SJCRH30 (cell line): ENCODE measurements around the gene DCUN1D2. TPM values are rescaled to one million over a fixed set of nuclear protein-coding genes. Genes with fewer than 3 reads are reported as not detected.
"Not testable (repeated sequence)": the region's sequence is repeated elsewhere in the genome, so short reads cannot be mapped to it uniquely, and the experiment has no call there.

ENCODE experiments used
- DNase-seq, 2 experiments: peaks; one replicate each; pipeline ENCODE4 v3.0.0-alpha.2; 2015 to 2020
- H3K27ac ChIP-seq: fragments of 250-450 bp; sonication (Bioruptor Pico); 2 replicates; pipeline ENCODE4 v1.5.1; 2020; ENCODE audit warnings: mild to moderate bottlenecking, moderate library complexity
- H3K27me3 ChIP-seq: fragments of 250-450 bp; sonication (Bioruptor Pico); 2 replicates; pipeline ENCODE4 v1.5.1; 2020; ENCODE audit warnings: mild to moderate bottlenecking, moderate library complexity
- H3K36me3 ChIP-seq: fragments of 250-450 bp; sonication (Bioruptor Pico); 2 replicates; pipeline ENCODE4 v1.5.1; 2020; ENCODE audit warnings: mild to moderate bottlenecking, moderate library complexity
- H3K4me1 ChIP-seq: fragments of 250-450 bp; sonication (Bioruptor Pico); 2 replicates; pipeline ENCODE4 v1.5.1; 2020; ENCODE audit warnings: mild to moderate bottlenecking, moderate library complexity
- H3K4me3 ChIP-seq: fragments of 250-450 bp; sonication (Bioruptor Pico); 2 replicates; pipeline ENCODE4 v1.5.1; 2020; ENCODE audit warnings: mild to moderate bottlenecking, moderate library complexity
- H3K9me3 ChIP-seq: fragments of 250-450 bp; sonication (Bioruptor Pico); replicated peaks from 2 replicates; pipeline ENCODE4 v1.5.1; 2020; ENCODE audit warnings: mild to moderate bottlenecking, moderate library complexity
- total RNA-seq: library from RNA; depleted of rRNA; stranded (reverse); fragments of >200 nt; shearing (Covaris generic); gene quantifications from 2 replicates; pipeline ENCODE4 v1.2.3, GENCODE V29; 2014

DCUN1D2 gene
- total RNA-seq, 1 experiment from 2014 or later, result 25.9 TPM

DNA sequence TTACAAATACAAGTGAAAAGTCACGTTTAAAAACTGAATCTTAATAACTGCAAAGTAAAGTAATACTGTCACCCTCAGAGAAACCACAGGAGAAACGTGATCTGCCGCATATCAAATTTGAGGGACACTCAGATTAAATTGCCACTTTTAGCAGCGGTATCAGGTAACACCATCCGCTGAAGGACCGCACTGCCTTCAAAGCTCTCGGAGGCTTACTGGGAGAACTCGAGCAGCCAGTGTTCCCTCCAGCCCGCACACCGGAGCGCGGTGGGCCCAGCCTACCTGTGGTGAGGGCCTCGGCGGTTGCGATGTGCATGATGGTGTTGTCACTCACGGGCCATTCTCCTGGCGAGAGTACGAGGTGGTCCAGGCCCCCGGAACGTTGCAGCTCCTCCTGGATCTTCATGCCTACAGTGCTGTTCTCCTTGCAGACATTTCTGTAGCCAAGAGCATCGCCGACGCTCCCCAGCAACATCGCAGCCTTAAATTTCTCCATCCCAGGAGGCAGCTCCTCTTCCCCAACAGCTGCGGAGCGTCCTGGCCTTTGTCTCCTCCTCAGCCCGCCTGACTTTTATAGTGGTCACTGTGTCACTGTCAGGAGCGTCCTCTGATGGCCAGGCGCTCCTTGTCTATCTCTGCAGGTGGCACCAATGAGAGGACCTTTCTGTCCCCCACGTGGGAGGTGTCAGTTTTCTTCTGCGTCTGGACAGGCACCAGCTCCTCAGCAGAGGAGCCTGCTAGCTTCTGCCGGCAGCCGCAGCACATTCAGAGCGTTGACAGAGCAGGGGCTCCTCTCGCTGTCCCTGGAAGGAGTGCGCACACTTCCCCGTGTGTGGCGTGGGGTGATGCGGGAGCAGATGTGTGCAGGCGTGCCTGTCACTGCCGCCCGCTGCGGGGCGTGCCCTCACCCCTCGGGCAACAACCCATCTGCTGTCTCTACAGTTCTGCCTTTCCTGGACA lies 37.3 kb downstream of the DCUN1D2 start, which contains the start of gene ADPRHL1:
TSS of gene ADPRHL1 (minus strand) at position 547 of the 960 bp plus-strand sequence. CDS start at position 496, 51 bp downstream.
- no peaks in the 10 kb centered on the region for H3K9me3 ChIP-seq
- no peak within 1 kb of the TSS for H3K4me3 ChIP-seq
- no peak within 1 kb of the TSS for H3K27ac ChIP-seq
- no peaks in the 10 kb centered on the region for H3K27me3 ChIP-seq
- H3K36me3 ChIP-seq, result peaks cover 23% of the 10 kb centered on the region
- H3K4me1 ChIP-seq, result no peaks in the 10 kb centered on the region
- DNase-seq, result peak in 1 of 2 experiments; percentile 26

DNA sequence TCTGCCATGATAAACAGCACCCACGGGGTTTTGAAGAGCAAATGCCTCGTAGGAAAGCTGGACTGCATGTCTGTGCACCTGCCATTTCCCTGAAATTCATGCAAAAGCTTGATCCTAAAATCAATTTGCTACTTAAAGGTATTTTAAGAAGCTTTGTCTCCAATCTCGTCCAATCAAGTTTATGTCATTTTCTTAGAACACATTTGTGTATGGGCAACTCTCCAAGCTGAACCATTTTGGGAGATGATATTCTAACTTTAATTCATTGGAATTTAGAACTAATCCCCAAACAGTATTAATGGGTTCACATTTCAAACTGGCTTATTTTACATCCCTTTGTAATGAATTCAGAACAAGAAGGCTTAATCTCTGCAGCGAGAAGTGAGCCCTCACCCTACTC lies 38.0 kb downstream of the DCUN1D2 start:
- H3K4me1 ChIP-seq, result no peaks in the 10 kb centered on the region
- H3K27ac ChIP-seq, result no peak overlapping the region
- no peak for DNase-seq
- no peaks in the 10 kb centered on the region for H3K27me3 ChIP-seq
- H3K36me3 ChIP-seq, result peaks cover 18% of the 10 kb centered on the region
- H3K4me3 ChIP-seq, result no peak overlapping the region
- no peaks in the 10 kb centered on the region for H3K9me3 ChIP-seq

DNA sequence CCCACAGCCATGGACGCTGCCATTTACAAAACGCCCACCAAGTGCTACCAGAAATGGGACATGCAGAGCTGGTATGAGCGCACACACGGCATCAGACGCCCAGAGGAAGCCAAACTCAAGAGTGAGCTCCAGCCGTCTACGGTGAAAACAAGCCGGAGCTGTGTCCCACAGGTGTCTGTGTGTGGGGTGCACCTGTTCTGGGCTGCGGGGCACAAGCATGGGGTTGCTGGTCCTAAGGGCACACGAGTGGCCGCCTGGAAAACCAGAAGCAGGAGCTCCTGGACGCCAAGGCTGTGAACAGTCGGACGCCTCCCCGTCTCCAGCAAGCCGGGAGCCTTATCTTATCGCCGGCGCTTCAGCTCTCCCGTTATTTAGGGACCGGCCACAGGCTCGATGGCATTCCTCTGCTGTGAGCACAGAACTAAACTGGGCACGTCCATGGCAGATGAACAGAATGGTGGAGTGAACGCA lies 38.5 kb downstream of the DCUN1D2 start:
- no peak overlapping the region for H3K4me3 ChIP-seq
- H3K27me3 ChIP-seq, result no peaks in the 10 kb centered on the region
- H3K4me1 ChIP-seq, result no peaks in the 10 kb centered on the region
- no peak for DNase-seq
- no peaks in the 10 kb centered on the region for H3K9me3 ChIP-seq
- no peak overlapping the region for H3K27ac ChIP-seq
- H3K36me3 ChIP-seq, result peaks cover 15% of the 10 kb centered on the region

DNA sequence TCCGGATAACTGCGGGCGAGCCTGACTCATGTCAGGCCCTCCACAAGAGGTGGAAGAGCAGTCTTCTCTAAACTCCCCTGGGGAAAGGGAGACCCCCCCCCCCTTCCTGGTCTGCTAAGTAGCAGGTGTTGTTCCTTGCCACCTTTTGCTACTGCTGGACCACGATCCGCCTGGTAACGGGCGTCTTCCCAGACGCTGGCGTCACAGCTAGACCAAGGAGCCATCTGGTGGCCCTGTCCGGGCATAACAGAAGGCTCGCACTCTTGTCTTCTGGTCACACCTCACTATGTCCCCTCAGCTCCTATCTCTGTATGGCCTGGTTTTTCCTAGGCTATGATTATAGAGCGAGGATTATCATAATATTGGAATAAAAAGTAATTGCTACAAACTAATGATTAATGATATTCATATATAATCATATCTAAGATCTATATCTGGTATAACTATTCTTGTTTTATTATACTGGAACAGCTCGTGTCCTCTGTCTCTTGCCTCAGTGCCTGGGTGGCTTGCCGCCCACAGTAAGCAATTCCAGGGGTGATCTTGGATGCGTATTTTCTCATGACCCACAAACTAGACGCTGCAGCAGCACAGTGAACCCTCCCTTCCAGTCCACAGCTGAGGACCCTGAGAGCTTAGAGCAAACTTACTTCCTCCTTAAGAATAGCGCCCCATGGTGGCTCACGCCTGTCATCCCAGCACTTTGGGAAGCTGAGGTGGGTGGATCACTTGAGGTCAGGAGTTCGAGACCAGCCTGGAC lies 39.5 kb downstream of the DCUN1D2 start:
- not testable (repeated sequence) for H3K9me3 ChIP-seq, H3K4me3 ChIP-seq, H3K4me1 ChIP-seq, H3K27me3 ChIP-seq, H3K27ac ChIP-seq, H3K36me3 ChIP-seq
- peak; percentile 42 to 47 for DNase-seq

DNA sequence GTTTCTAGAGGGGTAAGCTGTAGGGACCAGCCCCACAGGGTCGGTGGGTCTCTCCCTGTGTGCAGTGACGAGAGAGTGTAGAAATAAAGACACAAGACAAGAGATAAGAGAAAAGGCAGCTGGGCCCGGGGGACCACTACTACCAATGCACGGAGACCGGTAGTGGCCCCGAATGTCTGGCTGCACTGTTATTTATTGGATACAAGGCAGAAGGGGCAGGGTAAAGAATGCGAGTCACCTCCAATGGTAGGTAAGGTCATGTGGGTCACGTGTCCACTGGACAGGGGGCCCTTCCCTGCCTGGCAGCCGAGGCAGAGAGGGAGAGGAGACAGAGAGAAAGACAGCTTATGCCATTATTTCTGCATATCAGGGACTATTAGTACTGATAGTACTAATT lies 40.2 kb downstream of the DCUN1D2 start:
- not testable (repeated sequence) for H3K27me3 ChIP-seq, H3K4me1 ChIP-seq, H3K27ac ChIP-seq, DNase-seq, H3K4me3 ChIP-seq, H3K9me3 ChIP-seq, H3K36me3 ChIP-seq

DNA sequence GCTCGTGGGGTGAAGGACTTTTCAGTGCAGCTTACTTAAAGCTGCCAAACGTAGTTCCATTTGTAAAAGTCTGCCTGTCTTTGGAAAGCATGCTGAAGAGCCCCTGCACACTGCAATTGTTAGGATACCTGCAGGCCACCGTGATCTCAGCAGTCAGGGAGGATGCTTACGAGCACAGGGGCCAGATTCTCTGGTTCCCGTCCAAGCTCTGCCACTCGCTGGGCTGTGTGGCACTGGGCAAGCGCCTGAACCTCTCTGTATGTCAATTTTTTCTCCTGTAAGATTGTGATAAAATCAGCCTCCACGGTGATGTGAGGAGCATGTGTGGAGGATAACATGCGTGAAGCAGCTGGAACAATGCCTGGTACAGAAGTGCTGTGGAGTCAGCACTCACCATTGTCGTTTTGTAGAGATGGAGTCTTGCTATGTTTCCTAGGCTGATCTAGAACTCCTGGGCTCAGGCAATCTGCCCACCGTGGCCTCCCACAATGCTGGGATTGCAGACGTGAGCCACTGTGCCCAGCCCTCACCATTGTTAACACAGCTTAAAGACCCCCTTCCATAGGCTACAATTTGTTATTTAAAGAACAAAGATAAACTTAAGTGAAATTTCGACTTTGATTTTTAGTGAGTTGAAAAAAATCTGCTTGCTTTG lies 40.7 kb downstream of the DCUN1D2 start:
- Histone ChIP-seq H3K4me3 (peak overlapping the region; percentile 46), H3K4me1 (no peaks in the 10 kb centered on the region), H3K9me3 (no peaks in the 10 kb centered on the region), H3K27me3 (no peaks in the 10 kb centered on the region), H3K27ac (no peak overlapping the region; the same call in 1 of the 2 replicates), H3K36me3 (0 out of 2 replicates have a peak, but pooled peaks cover 3% of the 10 kb centered on the region)
- no peak for DNase-seq

DNA sequence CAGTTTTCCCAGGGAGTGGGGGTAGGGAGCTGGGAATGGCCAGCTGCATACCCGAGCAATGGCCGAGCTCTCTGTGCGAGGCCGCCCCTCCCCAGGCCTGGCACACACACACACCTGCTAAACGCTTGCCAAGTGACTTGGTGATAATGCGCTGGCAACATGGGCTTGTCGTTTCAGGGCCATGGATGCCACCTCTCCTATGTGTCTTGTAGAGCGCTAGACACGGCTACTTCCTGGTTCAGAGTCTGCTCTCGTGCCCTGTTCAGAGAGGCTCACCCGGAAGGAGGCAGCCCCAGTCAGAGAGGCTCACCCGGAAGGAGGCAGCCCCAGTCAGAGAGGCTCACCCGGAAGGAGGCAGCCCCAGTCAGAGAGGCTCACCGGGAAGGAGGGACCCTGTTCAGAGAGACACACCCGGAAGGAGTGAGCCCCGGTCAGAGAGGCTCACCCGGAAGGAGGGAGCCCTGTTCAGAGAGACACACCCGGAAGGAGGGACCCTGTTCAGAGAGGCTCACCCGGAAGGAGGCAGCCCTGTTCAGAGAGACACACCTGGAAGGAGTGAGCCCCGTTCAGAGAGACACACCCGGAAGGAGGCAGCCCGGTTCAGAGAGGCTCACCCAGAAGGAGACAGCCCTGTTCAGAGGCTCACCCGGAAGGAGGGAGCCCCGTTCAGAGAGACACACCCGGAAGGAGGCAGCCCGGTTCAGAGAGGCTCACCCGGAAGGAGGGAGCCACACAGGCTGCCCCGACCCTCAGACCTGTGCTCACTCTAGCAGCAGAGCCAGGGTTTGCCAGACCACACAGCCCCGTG lies 41.4 kb downstream of the DCUN1D2 start:
- peak overlapping the region; percentile 48 for H3K27ac ChIP-seq

DNA sequence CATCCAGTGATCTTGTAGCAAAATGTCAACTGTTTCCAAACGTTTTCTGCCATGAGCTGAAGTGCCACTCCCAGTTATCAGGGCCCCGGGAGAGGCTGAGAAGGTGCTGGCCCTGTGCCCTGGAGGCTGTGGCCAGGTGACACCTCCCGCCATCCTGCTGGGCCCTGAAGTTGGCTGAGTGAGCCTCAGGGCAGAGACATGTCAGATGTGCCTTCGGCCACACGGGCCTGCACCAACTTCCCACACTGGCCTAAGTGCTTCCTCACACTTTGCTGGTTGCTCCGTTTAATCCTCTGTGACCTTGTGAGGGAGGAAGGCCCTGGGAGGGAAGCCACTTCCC lies 42.0 kb downstream of the DCUN1D2 start:
- H3K4me3 ChIP-seq, result peak overlapping the region; percentile 55
- H3K36me3 ChIP-seq, result 0 out of 2 replicates have a peak, but pooled peaks cover 3% of the 10 kb centered on the region
- H3K27me3 ChIP-seq, result no peaks in the 10 kb centered on the region
- no peaks in the 10 kb centered on the region for H3K4me1 ChIP-seq
- no peaks in the 10 kb centered on the region for H3K9me3 ChIP-seq
- H3K27ac ChIP-seq, result peak overlapping the region; percentile 48
- no peak for DNase-seq

More for the DNA sequence above, 41.4 kb downstream of the DCUN1D2 start:
- Histone ChIP-seq H3K4me1 (no peaks in the 10 kb centered on the region), H3K27me3 (no peaks in the 10 kb centered on the region), H3K9me3 (no peaks in the 10 kb centered on the region), H3K36me3 (0 out of 2 replicates have a peak, but pooled peaks cover 3% of the 10 kb centered on the region), H3K4me3 (peak overlapping the region; percentile 55)
- peak; percentile 59 to 68 for DNase-seq

DNA sequence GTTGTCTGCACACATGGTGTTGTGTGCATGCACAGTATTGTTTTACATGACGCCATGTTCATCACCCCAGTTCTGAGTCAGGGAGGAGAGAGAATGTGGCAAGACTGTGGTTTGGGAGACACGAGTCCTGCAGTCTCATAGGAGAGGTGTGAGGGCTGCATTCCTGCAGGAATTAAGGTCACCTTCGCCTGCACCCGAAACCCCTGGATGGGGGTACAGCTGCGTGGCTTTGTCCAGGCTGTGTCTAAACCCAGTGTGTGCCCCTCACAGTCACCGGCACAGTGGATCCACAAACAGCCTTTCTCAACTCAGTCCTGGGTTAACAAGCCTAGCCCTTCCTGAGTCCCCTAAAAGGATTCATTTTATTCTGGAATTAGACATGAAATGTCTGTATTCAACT lies 42.9 kb downstream of the DCUN1D2 start:
- Histone ChIP-seq H3K4me3 (no peak overlapping the region), H3K27ac (no peak overlapping the region), H3K36me3 (0 out of 2 replicates have a peak, but pooled peaks cover 3% of the 10 kb centered on the region), H3K27me3 (no peaks in the 10 kb centered on the region), H3K4me1 (no peaks in the 10 kb centered on the region), H3K9me3 (no peaks in the 10 kb centered on the region)
- no peak for DNase-seq

DNA sequence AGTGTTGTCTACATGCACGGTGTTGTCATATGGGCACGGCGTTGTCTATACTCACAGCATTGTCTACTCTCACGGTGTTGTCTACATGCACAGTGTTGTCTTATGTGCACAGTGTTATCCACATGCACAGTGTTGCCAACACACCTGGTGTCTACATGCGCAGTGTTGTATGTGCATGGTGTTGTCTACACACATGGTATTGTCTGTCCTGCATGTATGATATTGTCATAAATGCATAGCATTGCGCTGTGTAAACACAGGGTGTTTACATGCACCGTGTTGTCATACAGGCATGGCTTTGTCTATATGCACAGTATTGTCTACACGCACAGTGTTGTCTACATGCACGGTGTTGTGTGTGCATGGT lies 44.0 kb downstream of the DCUN1D2 start:
- 0 out of 2 replicates have a peak, but pooled peaks cover 3% of the 10 kb centered on the region for H3K36me3 ChIP-seq
- no peaks in the 10 kb centered on the region for H3K27me3 ChIP-seq
- no peaks in the 10 kb centered on the region for H3K9me3 ChIP-seq
- H3K4me1 ChIP-seq, result no peaks in the 10 kb centered on the region
- no peak overlapping the region for H3K4me3 ChIP-seq
- no peak overlapping the region for H3K27ac ChIP-seq
- DNase-seq, result no peak

DNA sequence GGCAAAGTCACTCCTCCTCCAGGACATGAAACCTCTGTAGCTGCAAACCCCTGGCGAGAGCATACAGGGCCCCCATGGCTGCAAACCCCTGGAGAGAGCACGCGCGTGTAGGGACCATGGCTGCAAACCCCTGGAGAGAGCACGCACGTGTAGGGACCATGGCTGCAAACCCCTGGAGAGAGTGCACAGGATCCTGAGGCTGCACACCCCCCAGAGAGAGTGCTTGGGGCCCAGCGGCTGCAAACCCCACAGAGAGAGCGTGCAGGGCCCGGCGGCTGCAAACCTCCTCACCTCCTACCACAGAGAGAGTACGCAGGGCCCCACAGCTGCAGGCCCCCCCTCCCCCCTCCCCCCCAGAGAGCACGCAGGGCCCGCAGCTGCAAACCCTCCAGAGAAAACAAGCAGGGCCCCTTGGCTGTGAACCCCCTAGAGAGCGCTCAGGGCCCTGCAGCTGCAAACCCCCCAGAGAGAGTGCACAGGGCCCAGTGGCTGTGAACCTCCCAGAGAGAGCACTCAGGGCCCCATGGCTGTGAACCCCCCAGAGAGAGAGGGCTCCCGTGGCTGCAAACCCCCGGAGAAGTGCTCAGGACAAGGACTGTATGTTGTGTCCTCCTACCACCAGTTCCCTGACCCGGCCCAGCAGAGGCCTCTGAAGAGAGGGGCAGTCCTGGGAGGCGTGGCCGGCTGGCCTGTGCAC lies 44.6 kb downstream of the DCUN1D2 start:
- peak in 1 of 2 experiments; percentile 31 for DNase-seq
- 0 out of 2 replicates have a peak, but pooled peaks cover 3% of the 10 kb centered on the region for H3K36me3 ChIP-seq
- no peaks in the 10 kb centered on the region for H3K27me3 ChIP-seq
- H3K4me3 ChIP-seq, result no peak overlapping the region
- no peak overlapping the region for H3K27ac ChIP-seq
- H3K9me3 ChIP-seq, result no peaks in the 10 kb centered on the region
- H3K4me1 ChIP-seq, result no peaks in the 10 kb centered on the region

DNA sequence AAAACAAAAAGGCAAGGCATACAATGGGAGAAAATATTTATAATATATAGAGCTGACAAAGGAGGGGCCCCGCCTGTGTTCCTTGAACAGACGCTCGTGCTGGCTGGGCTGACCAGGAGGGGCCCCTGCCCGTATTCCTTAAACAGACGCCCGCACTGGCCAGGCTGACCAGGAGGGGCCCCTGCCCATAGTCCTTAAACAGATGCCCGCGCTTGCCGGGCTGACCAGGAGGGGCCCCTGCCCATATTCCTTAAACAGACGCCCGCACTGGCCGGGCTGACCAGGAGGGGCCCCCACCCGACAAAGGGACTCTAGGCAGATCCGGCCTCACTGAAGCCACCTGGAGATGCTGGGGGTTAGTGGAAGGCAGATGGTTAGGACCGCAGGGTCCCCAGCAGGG lies 46.5 kb downstream of the DCUN1D2 start:
- no peaks in the 10 kb centered on the region for H3K4me1 ChIP-seq
- H3K4me3 ChIP-seq, result no peak overlapping the region
- H3K9me3 ChIP-seq, result no peaks in the 10 kb centered on the region

DNA sequence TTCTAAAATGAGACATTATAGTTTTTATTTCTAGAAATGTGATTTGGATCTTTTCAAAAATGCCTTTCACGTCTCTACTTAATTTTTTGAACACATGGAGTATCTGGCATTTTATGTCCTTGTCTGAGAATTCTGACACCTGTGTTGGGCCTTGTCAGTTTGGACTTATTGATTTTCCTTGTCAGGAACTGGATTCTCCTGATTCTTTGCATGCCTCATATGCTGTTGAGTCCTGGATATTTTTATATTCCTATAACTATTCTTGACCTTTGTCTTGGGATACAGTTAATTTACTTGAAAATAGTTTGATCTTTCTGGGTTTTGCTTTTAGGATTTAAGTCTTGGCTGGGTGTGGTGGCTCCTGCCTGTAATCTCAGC lies 47.5 kb downstream of the DCUN1D2 start:
- no peaks in the 10 kb centered on the region for H3K4me1 ChIP-seq
- DNase-seq, result no peak

More for the DNA sequence above, 46.5 kb downstream of the DCUN1D2 start:
- 0 out of 2 replicates have a peak, but pooled peaks cover 3% of the 10 kb centered on the region for H3K36me3 ChIP-seq
- H3K27me3 ChIP-seq, result no peaks in the 10 kb centered on the region
- H3K27ac ChIP-seq, result no peak overlapping the region
- DNase-seq, result no peak

More for the DNA sequence above, 47.5 kb downstream of the DCUN1D2 start:
- Histone ChIP-seq H3K4me3 (no peak overlapping the region), H3K27ac (no peak overlapping the region), H3K27me3 (no peaks in the 10 kb centered on the region), H3K9me3 (no peaks in the 10 kb centered on the region), H3K36me3 (0 out of 2 replicates have a peak, but pooled peaks cover 3% of the 10 kb centered on the region)
